Fibroblast of mammary gland (primary cell): ENCODE results near the gene NPDC1.

ENCODE experiments used
- DNase-seq: peaks from one replicate; pipeline ENCODE4 v3.0.0-alpha.2; 2010; ENCODE audit warnings: low read depth
- H3K4me3 ChIP-seq: 2 replicates; pipeline ENCODE4 v1.5.1; 2011; ENCODE audit warnings: low read depth, mild to moderate bottlenecking, low read length, moderate library complexity; ENCODE audit not compliant: control insufficient read depth
- CTCF ChIP-seq: conservative IDR thresholded peaks from 2 replicates; pipeline ENCODE4 v1.5.1; 2011; ENCODE audit warnings: low read depth, low read length, inconsistent platforms; ENCODE audit not compliant: control insufficient read depth, insufficient read depth

NPDC1 gene

GRCh38 chr9:137017791-137018497 lies 28.0 kb downstream of the NPDC1 start:
- no peak for TF ChIP-seq CTCF
- no peak for DNase-seq
- no peak overlapping the region for H3K4me3 ChIP-seq

GRCh38 chr9:137017071-137017470 lies 28.9 kb downstream of the NPDC1 start:
- no peak for TF ChIP-seq CTCF
- no peak overlapping the region for H3K4me3 ChIP-seq
- no peak for DNase-seq

GRCh38 chr9:137016436-137016835 lies 29.5 kb downstream of the NPDC1 start:
- H3K4me3 ChIP-seq: no peak overlapping the region
- no peak for DNase-seq
- no peak for TF ChIP-seq CTCF

- DNase-seq: no peak
- no peak for TF ChIP-seq CTCF
- H3K4me3 ChIP-seq: no peak overlapping the region
Observed at GRCh38 chr9:137015976-137016375, 30.0 kb downstream of the NPDC1 start.

- no peak overlapping the region for H3K4me3 ChIP-seq
- no peak for DNase-seq
- no peak for TF ChIP-seq CTCF
Observed at GRCh38 chr9:137015540-137015930, 30.4 kb downstream of the NPDC1 start.

- TF ChIP-seq CTCF: no peak
- H3K4me3 ChIP-seq: no peak overlapping the region
- DNase-seq: no peak
Observed at GRCh38 chr9:137014776-137015539, 31.0 kb downstream of the NPDC1 start.
